ENCODE results near the gene TEPSIN.

Gene TEPSIN

GRCh38 chr17:81267390-81268067 is 28.7 kb upstream of the TEPSIN start:
- no peak for DNase-seq

DNA sequence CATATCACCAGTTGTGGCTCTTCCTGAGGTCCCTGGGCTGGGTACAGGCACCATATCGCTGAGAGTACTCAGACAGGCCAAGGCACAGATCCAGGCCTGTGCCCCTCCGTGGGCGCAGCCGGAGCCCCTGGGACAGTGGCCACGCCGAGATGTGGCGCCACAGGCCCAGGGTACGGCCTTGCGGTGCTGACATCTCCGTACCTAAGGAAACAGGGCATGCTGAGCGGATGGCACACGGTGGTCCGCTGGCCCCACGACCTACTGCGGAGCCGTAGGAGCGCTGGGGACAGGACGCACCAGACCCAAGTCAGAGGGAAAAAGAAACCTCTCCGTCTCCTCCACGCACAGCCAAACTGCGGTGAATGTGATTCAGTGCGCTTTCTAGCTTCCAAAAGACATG is 26.7 kb upstream of the TEPSIN start:
- no peak for DNase-seq

GRCh38 chr17:81264640-81265039 is 25.8 kb upstream of the TEPSIN start:
- no peak for DNase-seq

DNA sequence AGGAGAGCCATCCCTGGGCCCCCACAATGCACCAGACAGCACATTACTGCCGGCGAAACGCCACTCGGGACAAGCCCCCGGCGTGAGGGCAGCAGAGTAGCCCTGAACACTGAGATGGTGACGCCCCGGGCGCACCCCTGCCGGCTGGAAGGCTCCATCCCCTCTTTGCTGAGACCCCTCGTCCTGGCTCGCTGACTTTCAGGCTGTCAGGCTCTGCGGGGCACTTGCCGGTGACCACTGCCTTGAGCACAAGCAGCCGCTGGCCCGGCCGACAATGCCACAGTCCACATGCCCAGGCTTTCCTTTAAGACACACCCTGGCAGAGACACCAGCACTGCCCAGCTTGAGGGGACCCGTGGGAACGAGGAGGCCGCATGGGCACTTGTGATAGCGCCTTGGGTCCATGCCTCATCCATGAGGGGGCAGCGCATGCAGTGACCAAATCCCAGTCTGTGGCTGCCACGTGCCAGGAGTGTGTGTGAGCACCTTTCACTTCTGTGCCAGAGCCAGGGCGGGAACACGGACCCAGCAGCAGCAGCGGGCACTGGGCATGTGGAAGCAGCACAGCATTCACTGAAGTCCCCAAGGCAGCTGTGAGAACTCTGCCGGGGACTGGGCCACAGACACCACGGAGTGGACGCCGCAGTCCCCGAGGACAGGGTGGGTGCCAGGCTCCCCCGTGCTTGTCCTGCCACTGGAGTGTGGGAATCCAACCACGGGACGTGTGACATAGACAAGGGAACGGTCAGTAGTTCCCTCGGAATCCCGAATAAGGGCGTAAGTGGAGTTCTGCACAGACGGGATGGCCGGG is 24.7 kb upstream of the TEPSIN start:
- no peak for DNase-seq

- no peak for DNase-seq
Measured at GRCh38 chr17:81261582-81262336, 22.9 kb upstream of the TEPSIN start.

DNA sequence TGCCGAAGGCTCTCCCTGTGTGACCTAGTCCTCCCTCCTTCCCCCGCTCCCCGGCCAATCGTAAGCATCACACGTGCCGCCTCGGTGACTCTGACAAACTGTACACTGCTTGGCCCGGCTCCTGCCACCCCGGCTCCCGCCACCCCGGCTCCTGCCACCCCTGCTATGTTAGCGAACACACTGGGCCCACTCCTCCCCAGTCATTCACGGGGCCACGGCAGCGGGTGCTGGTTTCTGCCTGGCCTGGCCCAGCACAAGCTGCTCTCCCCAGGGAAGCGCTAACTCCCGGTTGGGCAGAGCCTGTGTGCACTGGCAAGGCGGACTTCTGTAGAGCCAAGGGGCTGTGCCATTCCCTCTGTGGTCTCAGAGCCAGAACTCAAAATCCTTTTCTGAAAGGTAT is 22.2 kb upstream of the TEPSIN start:
- DNase-seq = no peak

DNA sequence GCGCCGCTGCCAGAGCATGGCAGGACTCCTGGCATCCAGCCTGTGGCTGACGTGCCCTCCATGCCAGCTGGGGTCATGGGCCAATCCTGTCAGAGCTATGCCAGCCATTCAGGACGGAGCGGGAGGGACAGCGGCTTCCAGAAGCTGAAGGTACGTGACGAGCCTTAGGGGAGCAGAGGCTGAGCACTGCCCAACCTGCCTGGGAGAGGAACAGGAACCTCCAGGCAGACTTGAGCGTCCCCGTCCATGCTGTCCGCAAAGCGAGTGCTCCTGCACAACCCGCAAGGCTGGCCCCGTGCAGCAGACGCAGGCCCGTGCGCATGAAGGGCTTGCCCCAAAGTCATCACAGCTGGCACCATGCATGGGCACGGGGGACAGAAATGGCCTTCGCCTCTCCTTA is 21.8 kb upstream of the TEPSIN start:
- no peak for DNase-seq

DNA sequence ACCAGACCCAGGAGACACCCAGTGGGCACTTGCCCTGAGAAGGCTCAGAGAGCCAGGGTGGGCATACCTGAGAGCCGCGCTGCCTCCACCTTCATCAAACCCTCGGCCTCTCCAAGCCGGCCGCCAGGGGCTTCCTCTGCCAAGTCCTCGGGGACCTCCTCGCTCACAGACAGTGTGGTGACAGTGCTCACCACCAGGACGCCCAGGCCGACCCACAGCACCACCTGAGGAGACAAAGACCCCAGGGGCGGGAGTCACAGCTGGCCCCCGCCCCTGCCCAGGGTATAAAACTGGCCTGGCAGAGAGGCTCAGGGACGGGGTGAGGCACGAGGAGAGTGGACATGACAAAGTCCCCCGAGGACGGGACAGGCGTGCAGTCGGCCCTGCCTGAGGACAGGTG is 21.3 kb upstream of the TEPSIN start:
- DNase-seq = no peak

DNA sequence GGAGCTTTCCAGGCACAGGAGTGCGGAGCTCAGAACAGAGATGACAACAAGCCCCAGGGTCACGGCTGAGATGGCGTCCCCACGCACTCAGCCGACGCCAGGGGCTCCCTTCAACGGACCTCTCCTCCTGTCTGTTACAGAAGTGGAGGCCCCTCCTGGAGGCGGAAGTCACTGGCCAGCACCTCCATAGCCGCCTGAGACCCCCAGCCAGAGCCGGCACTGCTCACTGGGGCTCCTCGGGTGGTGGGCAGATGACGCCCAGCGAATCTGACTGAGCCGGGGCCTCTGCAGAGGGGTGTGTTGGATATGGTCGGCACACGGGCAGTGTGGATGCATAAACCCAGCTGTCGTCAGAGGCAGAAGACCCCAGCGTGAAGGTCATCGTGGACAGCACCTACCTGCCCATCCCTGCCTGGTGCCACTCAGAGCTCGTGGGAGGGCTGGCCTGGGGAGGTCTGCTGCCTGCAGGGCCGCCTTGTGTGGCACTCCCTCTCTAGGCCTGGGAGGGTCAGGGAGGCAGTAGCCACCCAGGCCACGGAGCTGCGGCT is 20.3 kb upstream of the TEPSIN start:
- DNase-seq = no peak

DNA sequence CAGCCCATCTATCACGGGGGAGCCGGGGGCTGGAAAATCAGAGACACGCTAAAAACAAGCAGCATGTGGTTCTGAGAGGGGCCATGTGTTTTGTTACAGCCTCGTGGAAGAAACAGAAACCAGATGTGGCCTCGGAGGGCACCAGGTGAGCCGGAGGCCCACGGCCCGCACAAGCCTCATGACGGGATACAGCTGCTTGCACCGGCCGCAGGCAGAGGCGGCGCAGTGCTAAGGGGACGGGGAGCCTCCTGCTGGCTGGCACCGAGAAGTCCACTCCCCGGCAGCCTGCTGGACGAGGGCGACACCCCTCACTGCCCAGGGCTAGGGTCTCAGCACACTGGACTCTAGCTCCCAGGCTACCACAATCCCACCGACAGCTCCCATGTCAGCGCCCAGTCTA is 19.4 kb upstream of the TEPSIN start:
- DNase-seq = no peak

- DNase-seq = no peak
Measured at GRCh38 chr17:81257533-81257932, 18.7 kb upstream of the TEPSIN start.

DNA sequence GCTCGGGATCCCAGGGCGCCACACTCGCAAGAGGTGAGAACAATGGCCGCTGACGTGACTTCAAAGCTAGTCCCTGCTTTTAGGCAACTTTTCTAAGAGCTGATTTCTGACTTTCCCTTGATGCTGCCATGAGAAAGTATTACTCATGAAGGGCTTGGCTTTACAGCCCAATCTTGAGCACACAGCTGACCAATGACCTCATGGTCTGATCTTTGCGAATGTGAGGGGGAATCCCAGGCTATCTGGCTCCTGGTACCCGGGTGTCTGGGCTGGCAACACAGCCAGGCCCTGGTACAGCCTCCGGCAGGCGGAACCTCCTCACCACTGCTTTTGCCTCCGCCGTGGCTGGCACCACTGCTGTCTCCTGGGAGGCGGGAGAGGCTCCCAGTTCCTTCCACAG is 17.8 kb upstream of the TEPSIN start:
- no peak for DNase-seq

- no peak for DNase-seq
Measured at GRCh38 chr17:81254955-81255717, 16.3 kb upstream of the TEPSIN start.

GRCh38 chr17:81253358-81254131 is 14.7 kb upstream of the TEPSIN start:
- peak; percentile 75 for DNase-seq

DNA sequence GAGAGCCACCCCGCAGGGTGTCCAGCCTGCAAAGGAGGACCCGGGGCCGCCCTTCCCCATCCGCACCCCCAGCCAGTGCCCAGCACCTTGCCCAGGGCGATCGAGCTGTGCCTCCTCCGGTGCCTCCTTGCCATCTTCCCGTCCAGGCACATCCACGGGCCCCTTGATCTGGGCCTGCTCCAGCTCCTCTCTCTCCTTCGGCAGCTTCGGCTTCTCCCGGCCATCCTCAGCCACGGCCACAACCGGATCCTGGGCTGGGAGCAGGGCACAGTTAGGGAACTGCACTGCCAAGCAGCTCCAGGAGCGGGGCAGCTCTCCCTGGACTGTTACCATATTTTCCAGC is 14.1 kb upstream of the TEPSIN start:
- DNase-seq = no peak

GRCh38 chr17:81252326-81252986 is 13.6 kb upstream of the TEPSIN start:
- DNase-seq = no peak

- DNase-seq = peak; percentile 18
Measured at GRCh38 chr17:81251709-81252301, 12.9 kb upstream of the TEPSIN start.

DNA sequence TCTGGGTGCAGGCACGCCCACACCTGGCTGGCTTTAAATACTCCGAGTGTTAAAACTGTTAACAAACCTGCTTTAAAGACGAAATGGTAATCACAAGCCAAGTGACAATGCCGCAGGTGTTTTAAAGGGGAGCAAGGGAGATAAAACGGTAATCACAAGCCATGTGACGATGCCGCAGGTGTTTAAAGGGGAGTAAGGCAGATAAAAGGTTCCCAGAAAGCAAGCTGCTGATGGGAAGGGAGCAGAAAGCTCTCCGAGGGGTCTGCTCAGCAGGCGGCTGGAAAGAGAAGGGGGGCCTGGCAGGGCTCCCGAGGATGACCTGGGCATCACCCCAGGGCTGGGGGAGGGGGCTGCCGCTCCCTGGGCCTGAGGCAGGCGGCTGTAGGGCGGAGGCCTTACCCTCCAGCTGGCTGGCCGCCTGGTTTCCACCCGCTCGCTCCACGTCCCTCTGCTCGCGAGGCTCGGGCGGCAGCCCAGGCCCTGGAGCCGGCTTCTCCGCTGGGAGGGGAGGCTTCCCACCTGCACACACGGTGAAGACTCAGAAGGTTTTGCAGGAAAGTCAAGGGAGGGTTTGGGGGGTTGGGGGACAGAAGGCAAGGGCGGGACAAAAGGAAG is 12.3 kb upstream of the TEPSIN start:
- DNase-seq = no peak

DNA sequence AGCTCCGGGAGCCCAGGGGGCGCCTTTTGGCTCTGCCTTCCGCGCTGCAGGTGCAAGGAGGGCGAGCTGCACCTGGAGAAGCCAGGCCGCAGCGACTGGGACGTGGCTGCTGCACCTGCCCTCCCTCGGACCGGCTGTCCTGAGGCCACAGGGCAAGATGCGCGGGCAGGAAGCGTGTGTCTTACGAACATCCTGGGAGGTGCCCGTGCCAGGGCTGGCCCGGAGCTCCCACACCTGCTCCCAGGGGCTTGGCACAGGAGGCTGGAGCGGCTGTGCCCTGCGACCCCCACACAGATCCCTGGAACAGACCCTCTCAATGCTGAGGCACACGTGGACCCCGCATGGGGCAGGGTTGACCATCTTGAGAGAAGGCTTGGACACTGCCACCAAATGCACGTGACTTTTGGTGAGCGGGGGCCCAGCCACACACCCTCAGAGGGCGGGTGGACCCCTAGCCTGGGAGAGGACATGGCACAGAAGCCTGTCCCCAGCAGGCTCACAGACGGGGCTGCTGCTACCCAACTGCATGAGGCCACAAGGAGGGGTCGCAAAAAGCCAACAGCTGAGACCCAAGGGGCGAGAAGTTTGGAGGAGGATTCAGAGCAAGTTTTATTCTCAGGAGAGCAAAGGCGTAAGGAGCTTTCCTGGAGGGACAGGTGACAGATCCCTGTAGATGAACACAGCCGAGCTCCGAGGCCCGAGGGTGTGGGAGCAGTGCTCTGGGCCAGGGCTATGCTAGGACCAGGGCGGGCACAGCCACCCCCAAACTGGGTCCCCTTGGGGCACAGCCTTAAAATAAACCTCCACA is 11.6 kb upstream of the TEPSIN start:
- DNase-seq = no peak
